ENCODE measurements around the gene ZBTB7C.

DNA sequence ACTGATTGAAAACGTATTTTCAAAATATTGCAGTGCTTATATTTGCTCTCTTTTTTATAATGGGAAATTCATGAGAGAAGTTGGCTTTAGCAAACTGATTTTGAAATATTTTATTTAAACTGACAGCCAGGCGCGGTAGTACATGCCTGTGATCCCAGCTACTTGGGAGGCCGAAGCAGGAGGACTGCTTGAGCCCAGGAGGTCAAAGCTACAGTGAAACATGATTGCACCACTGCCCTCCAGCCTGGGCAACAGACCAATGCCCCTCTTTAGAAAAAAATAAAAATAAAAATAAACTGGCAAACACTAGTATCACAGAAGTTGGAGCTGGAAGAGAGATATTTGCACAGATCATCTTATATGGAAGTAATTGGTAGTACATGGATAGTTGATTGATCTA lies 20.7 kb downstream of the ZBTB7C start:
- TF ChIP-seq, protein P1, sequence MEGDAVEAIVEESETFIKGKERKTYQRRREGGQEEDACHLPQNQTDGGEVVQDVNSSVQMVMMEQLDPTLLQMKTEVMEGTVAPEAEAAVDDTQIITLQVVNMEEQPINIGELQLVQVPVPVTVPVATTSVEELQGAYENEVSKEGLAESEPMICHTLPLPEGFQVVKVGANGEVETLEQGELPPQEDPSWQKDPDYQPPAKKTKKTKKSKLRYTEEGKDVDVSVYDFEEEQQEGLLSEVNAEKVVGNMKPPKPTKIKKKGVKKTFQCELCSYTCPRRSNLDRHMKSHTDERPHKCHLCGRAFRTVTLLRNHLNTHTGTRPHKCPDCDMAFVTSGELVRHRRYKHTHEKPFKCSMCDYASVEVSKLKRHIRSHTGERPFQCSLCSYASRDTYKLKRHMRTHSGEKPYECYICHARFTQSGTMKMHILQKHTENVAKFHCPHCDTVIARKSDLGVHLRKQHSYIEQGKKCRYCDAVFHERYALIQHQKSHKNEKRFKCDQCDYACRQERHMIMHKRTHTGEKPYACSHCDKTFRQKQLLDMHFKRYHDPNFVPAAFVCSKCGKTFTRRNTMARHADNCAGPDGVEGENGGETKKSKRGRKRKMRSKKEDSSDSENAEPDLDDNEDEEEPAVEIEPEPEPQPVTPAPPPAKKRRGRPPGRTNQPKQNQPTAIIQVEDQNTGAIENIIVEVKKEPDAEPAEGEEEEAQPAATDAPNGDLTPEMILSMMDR (IDR thresholded peaks at IDR 0.05) = no peak
- TF ChIP-seq POLR2A (IDR thresholded peaks at IDR 0.05) = no peak
